Measurements from ENCODE around the gene DNAJC17. TPM values are rescaled to one million over a fixed set of nuclear protein-coding genes. Genes with fewer than 3 reads are reported as not detected.

DNAJC17 gene
- total RNA-seq, 2 experiments from 2014 or later: 41.5 to 43.6 TPM

- Mint-ChIP-seq H3K27ac (peak overlapping the region; percentile 47), H3K4me1 (peaks cover 48% of the 10 kb centered on the region), H3K9me3 (ENCODE audit: low read depth) (no peaks in the 10 kb centered on the region), H3K36me3 (ENCODE audit: low read depth) (peaks cover 6% of the 10 kb centered on the region), H3K4me3 (no peak overlapping the region), H3K27me3 (no peaks in the 10 kb centered on the region)
- POLR2A ChIA-PET: interaction anchor here (0.5 to 1.4 kb wide), 4 partner anchors 16 to 187 kb away, joined by 3 to 11 read pairs (median 6); partner anchors contain the start of gene CHAC1
- intact Hi-C loops (cut with DNase I, micrococcal nuclease): no loop called here
- CTCF ChIA-PET: interaction anchor here (0.7 to 1.9 kb wide), 5 partner anchors 12 to 1129 kb away, joined by 3 to 5 read pairs (median 4); no protein-coding TSS in a partner anchor
- DNase-seq: no peak
- ATAC-seq: no peak
These were observed 41.0 kb downstream of the DNAJC17 start for GRCh38 chr15:40766194-40766815.

- Mint-ChIP-seq H3K27me3 (no peaks in the 10 kb centered on the region), H3K4me3 (peak overlapping the region; percentile 79), H3K36me3 (ENCODE audit: low read depth) (peaks cover 6% of the 10 kb centered on the region), H3K4me1 (peaks cover 41% of the 10 kb centered on the region), H3K27ac (peak overlapping the region; percentile 90), H3K9me3 (ENCODE audit: low read depth) (no peaks in the 10 kb centered on the region)
- ATAC-seq (no peak), DNase-seq (no peak)
- CTCF ChIA-PET: interaction anchor here (0.7 to 1.9 kb wide), 6 partner anchors 10 to 131 kb away, joined by 3 to 7 read pairs (median 4); partner anchors contain the start of gene RMDN3
- POLR2A ChIA-PET: interaction anchor here (0.7 to 1.6 kb wide), 3 partner anchors 8 to 79 kb away, joined by 3 to 4 read pairs (median 3); no protein-coding TSS in a partner anchor
- intact Hi-C loops (cut with DNase I, micrococcal nuclease): loop anchor here (1.0 to 2.0 kb wide), 4 partner anchors 9 to 70 kb away; partner anchors contain the start of genes DNAJC17 (in 2 of the 2), ZFYVE19 (in 2 of the 2), RAD51 (in 1 of the 2) and RMDN3 (in 1 of the 2)
These were observed 42.6 kb downstream of the DNAJC17 start for GRCh38 chr15:40764629-40765103.

- Mint-ChIP-seq H3K4me1 (peaks cover 35% of the 10 kb centered on the region), H3K4me3 (peak within 1 kb of the TSS; percentile 79), H3K36me3 (ENCODE audit: low read depth) (peaks cover 6% of the 10 kb centered on the region), H3K9me3 (ENCODE audit: low read depth) (no peaks in the 10 kb centered on the region), H3K27me3 (no peaks in the 10 kb centered on the region), H3K27ac (peak within 1 kb of the TSS; percentile 90)
- ATAC-seq (peak; percentile 73), DNase-seq (peak; percentile 85)
- ChIA-PET POLR2A (interaction anchor here (0.5 to 1.6 kb wide), 4 partner anchors 7 to 726 kb away, joined by 3 to 6 read pairs (median 4); partner anchors contain the start of gene RAD51), CTCF (interaction anchor here (0.6 to 1.9 kb wide), 8 partner anchors 9 to 809 kb away, joined by 3 to 7 read pairs (median 4); partner anchors contain the start of gene RMDN3)
- intact Hi-C loops (cut with DNase I, micrococcal nuclease): loop anchor here (1.0 to 2.0 kb wide), 5 partner anchors 9 to 353 kb away; partner anchors contain the start of genes DNAJC17 (in 2 of the 2), ZFYVE19 (in 2 of the 2), INO80 (in 1 of the 2) and RAD51 (in 1 of the 2)
These were observed 43.3 kb downstream of the DNAJC17 start, which contains the start of gene GCHFR for GRCh38 chr15:40763801-40764628. Gene GCHFR (plus strand): TSS chr15:40764068. CDS start chr15:40764181, 113 bp downstream.

GRCh38 chr15:40762919-40763800 lies 44.1 kb downstream of the DNAJC17 start:
- H3K27me3 Mint-ChIP-seq: no peaks in the 10 kb centered on the region
- ChIA-PET CTCF (interaction anchor here (1.4 to 1.5 kb wide), 2 partner anchors 16 to 19 kb away, joined by 4 to 7 read pairs; no protein-coding TSS in a partner anchor), POLR2A (interaction anchor here (0.6 to 0.8 kb wide), 2 partner anchors 18 to 69 kb away, joined by 4 to 5 read pairs; partner anchors contain the start of gene RAD51)
- H3K4me1 Mint-ChIP-seq: peaks cover 26% of the 10 kb centered on the region
- DNase-seq (peak; percentile 71), ATAC-seq (peak; percentile 12)
- H3K36me3 Mint-ChIP-seq (ENCODE audit: low read depth): peaks cover 2% of the 10 kb centered on the region
- H3K4me3 Mint-ChIP-seq: peak overlapping the region; percentile 79
- H3K27ac Mint-ChIP-seq: peak overlapping the region; percentile 90
- intact Hi-C loops (cut with DNase I, micrococcal nuclease): loop anchor here in 1 of 2 experiments (1.0 to 2.0 kb wide), 2 partner anchors 8 to 354 kb away; partner anchors contain the start of genes INO80 and RMDN3
- H3K9me3 Mint-ChIP-seq (ENCODE audit: low read depth): no peaks in the 10 kb centered on the region

- POLR2A ChIA-PET: interaction anchor here (0.7 to 0.8 kb wide), 2 partner anchors 13 to 66 kb away, joined by 3 read pairs; no protein-coding TSS in a partner anchor
- H3K36me3 Mint-ChIP-seq (ENCODE audit: low read depth): no peaks in the 10 kb centered on the region
- no peaks in the 10 kb centered on the region for H3K9me3 Mint-ChIP-seq (ENCODE audit: low read depth)
- CTCF ChIA-PET: interaction anchor here (1.0 to 1.1 kb wide), 2 partner anchors 16 to 22 kb away, joined by 3 to 4 read pairs; no protein-coding TSS in a partner anchor
- H3K4me1 Mint-ChIP-seq: peaks cover 17% of the 10 kb centered on the region
- no peak overlapping the region for H3K4me3 Mint-ChIP-seq
- intact Hi-C loops (cut with DNase I, micrococcal nuclease): loop anchor here (5.0 kb wide), 2 partner anchors 68 to 192 kb away; partner anchors contain the start of gene CHAC1 (in 1 of the 2)
- no peak overlapping the region for H3K27ac Mint-ChIP-seq
- H3K27me3 Mint-ChIP-seq: no peaks in the 10 kb centered on the region
- ATAC-seq: no peak
- DNase-seq: no peak
These were observed 47.3 kb downstream of the DNAJC17 start for GRCh38 chr15:40759961-40760360.

GRCh38 chr15:40756938-40757337 lies 50.3 kb downstream of the DNAJC17 start:
- Mint-ChIP-seq H3K36me3 (ENCODE audit: low read depth) (peaks cover 10% of the 10 kb centered on the region), H3K9me3 (ENCODE audit: low read depth) (no peaks in the 10 kb centered on the region), H3K27ac (no peak overlapping the region), H3K4me3 (no peak overlapping the region), H3K27me3 (no peaks in the 10 kb centered on the region), H3K4me1 (peaks cover 22% of the 10 kb centered on the region)
- DNase-seq: no peak
- POLR2A ChIA-PET: interaction anchor here (0.6 to 1.2 kb wide), 4 partner anchors 8 to 71 kb away, joined by 3 to 7 read pairs (median 5); partner anchors contain the start of gene C15orf62
- no peak for ATAC-seq
- CTCF ChIA-PET: interaction anchor here (0.7 to 2.6 kb wide), 3 partner anchors 9 to 157 kb away, joined by 3 to 12 read pairs (median 5); no protein-coding TSS in a partner anchor
- intact Hi-C loops (cut with DNase I, micrococcal nuclease): loop anchor here (5.0 kb wide), 2 partner anchors 65 to 195 kb away; partner anchors contain the start of gene CHAC1 (in 1 of the 2)

- no peaks in the 10 kb centered on the region for H3K27me3 Mint-ChIP-seq
- peak overlapping the region; percentile 91 for H3K4me3 Mint-ChIP-seq
- H3K36me3 Mint-ChIP-seq (ENCODE audit: low read depth): peaks cover 21% of the 10 kb centered on the region
- ATAC-seq (no peak), DNase-seq (peak; percentile 34)
- H3K27ac Mint-ChIP-seq: peak overlapping the region; percentile 99
- H3K4me1 Mint-ChIP-seq: peaks cover 27% of the 10 kb centered on the region
- CTCF ChIA-PET: interaction anchor here (2.6 kb wide), 1 partner anchor 27 kb away, joined by 12 read pairs; no protein-coding TSS in a partner anchor
- POLR2A ChIA-PET: interaction anchor here (0.6 to 1.2 kb wide), 3 partner anchors 61 to 382 kb away, joined by 3 to 6 read pairs (median 5); no protein-coding TSS in a partner anchor
- intact Hi-C loops (cut with DNase I, micrococcal nuclease): loop anchor here (1.0 to 5.0 kb wide), 17 partner anchors 7 to 576 kb away; partner anchors contain the start of genes DNAJC17 (in 2 of the 2), ZFYVE19 (in 2 of the 2), BAHD1 (in 1 of the 2) and CCDC32 (in 1 of the 2)
- no peaks in the 10 kb centered on the region for H3K9me3 Mint-ChIP-seq (ENCODE audit: low read depth)
These were observed 51.5 kb downstream of the DNAJC17 start for GRCh38 chr15:40755812-40756208.

GRCh38 chr15:40754883-40755811 lies 52.1 kb downstream of the DNAJC17 start, which contains the start of gene RMDN3:
Gene RMDN3 (minus strand): TSS chr15:40755254. CDS start chr15:40754783, 471 bp downstream.
- no peaks in the 10 kb centered on the region for H3K27me3 Mint-ChIP-seq
- H3K9me3 Mint-ChIP-seq (ENCODE audit: low read depth): no peaks in the 10 kb centered on the region
- H3K36me3 Mint-ChIP-seq (ENCODE audit: low read depth): peaks cover 24% of the 10 kb centered on the region
- DNase-seq (peak; percentile 97), ATAC-seq (peak; percentile 92)
- CTCF ChIA-PET: interaction anchor here (1.3 kb wide), 1 partner anchor 9 kb away, joined by 3 read pairs; the partner anchor contains the start of gene GCHFR
- peak within 1 kb of the TSS; percentile 99 for H3K27ac Mint-ChIP-seq
- POLR2A ChIA-PET: no interaction called here
- peaks cover 27% of the 10 kb centered on the region for H3K4me1 Mint-ChIP-seq
- intact Hi-C loops (cut with DNase I, micrococcal nuclease): loop anchor here (1.0 to 5.0 kb wide), 18 partner anchors 8 to 662 kb away; partner anchors contain the start of genes DNAJC17 (in 2 of the 2), ZFYVE19 (in 2 of the 2), BAHD1 (in 1 of the 2) and CCDC32 (in 1 of the 2)
- peak within 1 kb of the TSS; percentile 91 for H3K4me3 Mint-ChIP-seq
